Cardiac muscle cell (in vitro differentiated cells and primary cell): Measurements from ENCODE around the gene MAST1. TPM values are rescaled to one million over a fixed set of nuclear protein-coding genes. Genes with fewer than 3 reads are reported as not detected.

Source experiments
- DNase-seq, 2 donors: peaks; one replicate each; pipeline versions ENCODE4 v3.0.0 to v3.0.0-alpha.2; 2010 to 2017; ENCODE audit warnings: low read depth in 1 of 2, low spot score in 1 of 2
- H3K27ac ChIP-seq: fragments of 200-600 bp; sonication (generic); 2 replicates; pipeline ENCODE4 v1.5.1; 2016
- H3K27me3 ChIP-seq: fragments of 200-600 bp; sonication (generic); 2 replicates; pipeline ENCODE4 v1.6.0; 2016; ENCODE audit warnings: control low read depth
- H3K36me3 ChIP-seq: fragments of 200-600 bp; sonication (generic); 2 replicates; pipeline ENCODE4 v1.5.1; 2016; ENCODE audit warnings: control low read depth
- H3K4me1 ChIP-seq: fragments of 200-600 bp; sonication (generic); 2 replicates; pipeline ENCODE4 v1.8.1; 2017; ENCODE audit warnings: low read depth, mild to moderate bottlenecking, mixed run types
- H3K4me3 ChIP-seq: fragments of 200-600 bp; sonication (generic); 2 replicates; pipeline ENCODE4 v1.5.1; 2016; ENCODE audit warnings: mild to moderate bottlenecking
- H3K9me3 ChIP-seq: fragments of 200-600 bp; sonication (generic); 2 replicates; pipeline ENCODE4 v1.5.1; 2017; ENCODE audit warnings: low read depth, mild to moderate bottlenecking, control low read depth
- CTCF ChIP-seq: IDR thresholded peaks from 2 replicates; pipeline ENCODE4 v1.5.1; 2012; ENCODE audit warnings: low read depth, mild to moderate bottlenecking, low read length
- polyA plus RNA-seq: library from polyadenylated mRNA; unstranded; fragments of >200 nt; fragmentation: Nextera tagmentation; extraction: Ambion mirVana; gene quantifications from 2 replicates; pipeline ENCODE4 v1.2.1, GENCODE V29; 2016
- total RNA-seq: library from RNA; depleted of rRNA; stranded (reverse); fragments of >200 nt; gene quantifications from 2 replicates; pipeline ENCODE4 v1.2.3, GENCODE V29; 2016

Gene MAST1
- total RNA-seq = 3.7 and 7.9 TPM in 2 replicates
- polyA plus RNA-seq = 3.9 and 10.9 TPM in 2 replicates

DNA sequence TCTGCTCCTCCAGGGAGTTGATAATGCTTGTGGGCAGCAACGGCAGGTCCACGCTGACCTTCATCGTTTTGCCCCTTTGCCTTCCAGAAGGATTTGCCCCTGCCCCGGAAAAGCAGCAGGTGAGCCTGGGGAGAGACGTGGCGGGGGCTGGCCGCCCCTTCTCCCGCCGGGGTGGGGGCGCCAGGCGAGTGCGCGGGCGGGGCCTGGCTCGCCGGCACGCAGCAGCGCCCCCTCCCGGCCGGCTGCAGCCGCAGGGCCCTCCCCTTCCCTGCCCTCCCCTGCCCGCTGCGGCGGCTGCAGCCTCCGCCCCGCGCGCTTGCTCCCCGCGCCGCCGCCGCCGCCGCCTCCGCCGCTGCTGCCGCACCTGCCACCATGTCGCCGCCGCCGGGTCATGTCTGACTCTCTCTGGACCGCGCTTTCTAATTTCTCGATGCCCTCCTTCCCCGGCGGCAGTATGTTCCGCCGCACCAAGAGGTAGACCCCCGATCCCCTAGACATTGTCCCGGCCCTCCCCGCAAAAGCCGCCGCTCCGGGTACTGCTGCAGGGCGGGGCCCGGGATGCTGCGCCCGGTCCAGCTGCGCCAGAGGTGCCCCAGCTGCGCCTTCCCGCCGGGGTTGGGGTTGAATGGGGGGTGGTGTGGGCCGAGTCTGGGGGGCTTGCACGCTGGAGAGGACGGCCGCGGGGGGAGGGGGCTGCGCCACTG lies at the start of gene MAST1:
MAST1 (plus strand) TSS at position 334 of the 704 bp plus-strand sequence; CDS start at position 392, 58 bp downstream.
- no peak for TF ChIP-seq CTCF
- Histone ChIP-seq H3K27me3 (peaks cover 42% of the 10 kb centered on the region), H3K4me1 (no peaks in the 10 kb centered on the region), H3K4me3 (peak within 1 kb of the TSS; percentile 75), H3K27ac (no peak within 1 kb of the TSS), H3K36me3 (no peaks in the 10 kb centered on the region), H3K9me3 (no peaks in the 10 kb centered on the region)
- DNase-seq = peak; percentile 27 to 86

GRCh38 chr19:12788682-12789097 lies 49.6 kb upstream of the MAST1 start:
- H3K4me3 ChIP-seq = peak overlapping the region; percentile 25
- no peaks in the 10 kb centered on the region for H3K36me3 ChIP-seq
- H3K9me3 ChIP-seq = no peaks in the 10 kb centered on the region
- no peaks in the 10 kb centered on the region for H3K27me3 ChIP-seq
- H3K27ac ChIP-seq = peak overlapping the region; percentile 83
- DNase-seq = peak; percentile 73 to 78
- TF ChIP-seq CTCF = no peak
- peaks cover 30% of the 10 kb centered on the region for H3K4me1 ChIP-seq

- Histone ChIP-seq H3K27ac (peak overlapping the region; percentile 83), H3K4me1 (peaks cover 27% of the 10 kb centered on the region), H3K4me3 (peak overlapping the region; percentile 25), H3K27me3 (no peaks in the 10 kb centered on the region), H3K9me3 (no peaks in the 10 kb centered on the region), H3K36me3 (no peaks in the 10 kb centered on the region)
- DNase-seq = no peak
- TF ChIP-seq CTCF = no peak
These were observed 49.0 kb upstream of the MAST1 start for GRCh38 chr19:12789098-12789903.

- peak overlapping the region; percentile 83 for H3K27ac ChIP-seq
- H3K4me3 ChIP-seq = peak overlapping the region; percentile 25
- peaks cover 26% of the 10 kb centered on the region for H3K4me1 ChIP-seq
- DNase-seq = peak; percentile 97 to 99
- H3K27me3 ChIP-seq = no peaks in the 10 kb centered on the region
- no peaks in the 10 kb centered on the region for H3K36me3 ChIP-seq
- no peak for TF ChIP-seq CTCF
- H3K9me3 ChIP-seq = no peaks in the 10 kb centered on the region
These were observed 48.3 kb upstream of the MAST1 start for GRCh38 chr19:12789904-12790619.

- Histone ChIP-seq H3K27me3 (no peaks in the 10 kb centered on the region), H3K36me3 (no peaks in the 10 kb centered on the region), H3K4me1 (peaks cover 24% of the 10 kb centered on the region), H3K9me3 (no peaks in the 10 kb centered on the region), H3K27ac (no peak overlapping the region), H3K4me3 (peak overlapping the region; percentile 42)
- DNase-seq = peak in 1 of 2 donors; percentile 23
- no peak for TF ChIP-seq CTCF
These were observed 47.5 kb upstream of the MAST1 start for GRCh38 chr19:12790628-12791344.
